Stomach (tissue), 4 donors: Measurements from ENCODE around the gene ABCA12.

Source experiments
- POLR2A ChIP-seq, 4 donors: fragments of 450-650 bp; IDR thresholded peaks; one replicate each; pipeline ENCODE4 v1.6.1; 2016; ENCODE audit warnings: antibody characterized with exemption in 4 of 4, control low read depth in 2 of 4, mild to moderate bottlenecking in 1 of 4, moderate library complexity in 1 of 4
- POLR2AphosphoS5 ChIP-seq, 3 donors: sonication (generic); formaldehyde crosslinking; IDR thresholded peaks; one replicate each; pipeline ENCODE4 v1.6.1; 2016; ENCODE audit warnings: antibody characterized with exemption in 3 of 3

- TF ChIP-seq POLR2AphosphoS5 (IDR thresholded peaks at IDR 0.05), result no peak
- no peak for TF ChIP-seq POLR2A (IDR thresholded peaks at IDR 0.05)
Observed at GRCh38 chr2:215003001-215003400, 135.4 kb downstream of the ABCA12 start.
